Stimulated activated effector memory CD8-positive, alpha-beta T cell treated with anti-CD3 and anti-CD28 coated beads, Interleukin-12 subunit alpha, Interleukin-12 subunit beta, amount 100 ng/mL, for 72 hours (primary cell): ENCODE results near the gene SCNN1A.

Source experiments
- ATAC-seq: fragments of 150-1000 bp; cut with Tn5 transposase; 2 replicates; pipeline ENCODE4 v1.10.0; 2021
- DNase-seq, 2 donors: peaks; one replicate each; pipeline ENCODE4 v3.0.0; 2021 to 2022; ENCODE audit warnings: low spot score in 2 of 2
- H3K27ac Mint-ChIP-seq: one replicate; pipeline ENCODE4 v1.8.0; 2022; ENCODE audit warnings: mild to moderate bottlenecking, mixed read lengths
- H3K36me3 Mint-ChIP-seq: one replicate; pipeline ENCODE4 v1.8.0; 2022; ENCODE audit warnings: mild to moderate bottlenecking, mixed read lengths
- H3K4me1 Mint-ChIP-seq: one replicate; pipeline ENCODE4 v1.8.0; 2022; ENCODE audit warnings: mixed read lengths
- H3K4me3 Mint-ChIP-seq: one replicate; pipeline ENCODE4 v1.8.0; 2022; ENCODE audit warnings: mild to moderate bottlenecking, mixed read lengths
- H3K9me3 Mint-ChIP-seq: one replicate; pipeline ENCODE4 v1.8.0; 2022; ENCODE audit warnings: mixed read lengths

The SCNN1A gene

DNA sequence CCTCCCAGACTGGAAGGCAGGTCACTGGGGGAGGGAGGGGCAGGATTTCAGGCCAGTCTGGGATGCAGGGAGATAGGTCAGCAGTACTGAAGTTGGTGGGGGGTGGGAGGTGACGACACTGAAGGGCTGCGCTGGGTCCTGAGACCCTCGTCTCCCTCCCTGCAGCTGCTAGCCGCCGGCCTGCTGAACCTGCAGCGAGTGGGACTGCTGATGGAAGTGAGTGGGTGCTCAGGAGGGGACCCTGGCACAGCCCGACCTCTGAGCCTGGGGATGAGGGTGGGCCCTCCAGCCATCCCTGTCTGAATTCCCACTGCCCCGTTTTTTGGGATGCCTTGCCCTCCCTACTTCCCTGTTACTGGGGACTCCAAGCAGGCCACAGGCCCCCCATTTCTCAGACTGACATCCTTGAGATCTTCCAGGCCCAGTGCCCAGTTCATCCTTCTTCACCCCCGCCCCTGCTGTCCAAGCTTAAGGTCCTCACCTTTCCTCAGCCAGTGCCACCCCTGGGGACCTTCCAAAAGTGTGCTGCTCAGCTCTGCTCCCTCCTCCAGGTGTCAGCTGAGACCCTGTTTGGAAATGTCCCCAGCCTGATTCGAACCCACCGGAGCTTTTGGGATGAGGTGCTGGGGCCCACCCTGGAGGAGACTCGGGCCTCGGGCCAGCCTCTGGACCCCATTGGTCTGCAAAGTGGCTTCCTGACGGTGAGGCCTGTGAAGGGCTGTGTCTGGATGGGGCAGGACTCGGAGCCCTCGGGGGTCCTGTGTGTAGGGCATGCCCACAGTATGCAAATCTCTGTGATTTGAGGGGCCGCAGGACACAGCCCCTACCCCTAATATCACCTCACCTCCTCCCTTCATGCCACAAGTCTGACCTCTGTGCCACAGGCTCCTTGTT, 59.4 kb downstream of the SCNN1A start:
- ATAC-seq (no peak), DNase-seq (no peak)
- no peaks in the 10 kb centered on the region for H3K9me3 Mint-ChIP-seq
- peaks cover 18% of the 10 kb centered on the region for H3K36me3 Mint-ChIP-seq
- no peak overlapping the region for H3K27ac Mint-ChIP-seq
- H3K4me1 Mint-ChIP-seq: peaks cover 35% of the 10 kb centered on the region
- no peak overlapping the region for H3K4me3 Mint-ChIP-seq

DNA sequence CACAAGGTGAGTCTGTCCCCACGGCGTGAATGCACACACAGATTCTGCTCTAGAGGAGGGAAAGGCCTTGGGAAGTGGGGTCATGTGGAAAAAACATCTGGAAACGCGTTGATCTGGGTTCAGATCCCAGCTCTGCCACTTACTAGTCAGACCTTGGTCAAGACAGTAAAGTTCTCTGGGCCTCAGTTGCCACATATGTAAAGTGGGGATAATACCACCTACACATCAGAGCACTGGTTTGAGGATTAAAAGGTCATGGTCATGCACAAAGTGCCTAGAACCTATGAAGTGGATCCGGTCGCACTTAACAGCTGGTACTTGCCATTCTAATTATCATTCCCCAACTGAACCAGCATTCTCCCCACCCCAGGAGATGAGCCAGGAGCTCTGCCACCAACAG, 60.2 kb downstream of the SCNN1A start:
- H3K36me3 Mint-ChIP-seq: peaks cover 18% of the 10 kb centered on the region
- H3K4me1 Mint-ChIP-seq: peaks cover 35% of the 10 kb centered on the region
- DNase-seq (no peak), ATAC-seq (no peak)
- H3K9me3 Mint-ChIP-seq: no peaks in the 10 kb centered on the region
- H3K27ac Mint-ChIP-seq: peak overlapping the region; percentile 48
- H3K4me3 Mint-ChIP-seq: no peak overlapping the region

GRCh38 chr12:6314776-6315175, 60.6 kb downstream of the SCNN1A start:
- H3K4me1 Mint-ChIP-seq: peaks cover 35% of the 10 kb centered on the region
- peak overlapping the region; percentile 48 for H3K27ac Mint-ChIP-seq
- no peak overlapping the region for H3K4me3 Mint-ChIP-seq
- H3K9me3 Mint-ChIP-seq: no peaks in the 10 kb centered on the region
- DNase-seq (no peak), ATAC-seq (no peak)
- H3K36me3 Mint-ChIP-seq: peaks cover 18% of the 10 kb centered on the region

GRCh38 chr12:6313326-6313940, 61.9 kb downstream of the SCNN1A start:
- no peak for DNase-seq
- H3K4me3 Mint-ChIP-seq: no peak overlapping the region
- peaks cover 28% of the 10 kb centered on the region for H3K4me1 Mint-ChIP-seq
- no peaks in the 10 kb centered on the region for H3K9me3 Mint-ChIP-seq
- H3K27ac Mint-ChIP-seq: no peak overlapping the region
- no peak for ATAC-seq
- H3K36me3 Mint-ChIP-seq: peaks cover 9% of the 10 kb centered on the region

GRCh38 chr12:6312529-6313325, 62.6 kb downstream of the SCNN1A start:
- Mint-ChIP-seq H3K4me3 (no peak overlapping the region), H3K9me3 (no peaks in the 10 kb centered on the region), H3K4me1 (peaks cover 21% of the 10 kb centered on the region), H3K36me3 (peaks cover 2% of the 10 kb centered on the region), H3K27ac (peak overlapping the region; percentile 81)
- peak; percentile 53 for ATAC-seq
- no peak for DNase-seq

DNA sequence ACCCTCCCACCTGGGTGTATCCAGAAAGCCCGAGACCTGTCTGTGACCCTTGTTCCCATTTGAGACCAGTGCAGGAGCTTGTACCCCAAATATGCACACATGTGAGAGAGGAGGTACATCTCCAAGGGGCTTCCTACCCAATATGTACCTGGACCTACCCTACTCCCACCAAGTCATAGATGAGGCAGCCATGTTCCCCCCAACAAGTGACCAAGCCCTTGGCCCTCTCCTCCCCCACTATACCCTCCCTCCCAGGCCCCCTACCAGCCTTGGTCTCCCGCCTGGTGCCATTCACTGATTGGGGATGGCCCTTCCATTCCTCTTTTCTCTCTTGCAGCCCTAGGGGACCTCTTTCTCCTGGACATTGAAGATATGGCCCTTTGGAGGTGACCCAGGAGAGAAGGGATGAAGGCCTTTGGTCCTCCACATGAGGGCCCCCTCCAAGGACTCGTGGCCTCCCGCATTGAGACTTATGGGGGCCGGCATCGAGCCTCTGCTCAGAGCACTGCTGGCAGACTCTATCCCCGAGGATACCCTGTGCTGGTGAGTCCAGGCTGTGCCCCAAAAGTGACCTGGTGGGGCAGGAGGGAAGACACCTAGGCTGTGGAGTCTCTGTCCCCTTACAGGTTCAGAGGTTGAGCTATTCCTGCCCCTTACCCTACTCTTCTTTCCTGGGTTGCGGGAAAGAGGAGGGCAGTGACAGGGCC, 63.4 kb downstream of the SCNN1A start:
- Mint-ChIP-seq H3K27ac (no peak overlapping the region), H3K9me3 (no peaks in the 10 kb centered on the region), H3K4me3 (no peak overlapping the region), H3K36me3 (no peaks in the 10 kb centered on the region), H3K4me1 (peaks cover 14% of the 10 kb centered on the region)
- ATAC-seq: no peak
- no peak for DNase-seq

GRCh38 chr12:6310771-6311610, 64.4 kb downstream of the SCNN1A start:
- H3K36me3 Mint-ChIP-seq: no peaks in the 10 kb centered on the region
- DNase-seq (no peak), ATAC-seq (no peak)
- H3K4me1 Mint-ChIP-seq: peaks cover 10% of the 10 kb centered on the region
- no peak overlapping the region for H3K27ac Mint-ChIP-seq
- no peak overlapping the region for H3K4me3 Mint-ChIP-seq
- H3K9me3 Mint-ChIP-seq: no peaks in the 10 kb centered on the region

DNA sequence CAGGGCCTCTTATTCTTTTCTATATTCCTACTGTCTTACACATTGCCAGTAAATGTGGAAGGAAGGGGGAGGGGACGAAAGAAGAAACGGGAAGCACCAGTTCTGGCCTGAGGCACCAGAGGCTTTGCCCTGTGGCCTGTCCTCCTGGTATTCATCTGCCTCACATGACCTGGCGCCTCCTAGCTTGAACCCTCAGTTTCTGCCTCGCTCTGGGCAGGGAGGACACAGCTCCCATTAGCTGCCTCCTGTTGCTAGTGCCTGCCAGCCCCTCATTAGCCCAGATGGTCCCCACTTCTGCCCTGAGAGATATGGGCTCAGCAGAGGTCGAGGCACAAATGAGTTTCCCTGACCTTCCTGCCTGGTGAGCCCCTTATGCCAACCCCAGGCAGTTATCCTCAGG, 67.8 kb downstream of the SCNN1A start:
- Mint-ChIP-seq H3K9me3 (no peaks in the 10 kb centered on the region), H3K27ac (peak overlapping the region; percentile 10), H3K4me1 (peaks cover 3% of the 10 kb centered on the region), H3K36me3 (no peaks in the 10 kb centered on the region), H3K4me3 (no peak overlapping the region)
- ATAC-seq (no peak), DNase-seq (no peak)

GRCh38 chr12:6306599-6307220, 68.7 kb downstream of the SCNN1A start:
- Mint-ChIP-seq H3K4me3 (no peak overlapping the region), H3K4me1 (no peaks in the 10 kb centered on the region), H3K36me3 (no peaks in the 10 kb centered on the region), H3K27ac (peak overlapping the region; percentile 10), H3K9me3 (no peaks in the 10 kb centered on the region)
- no peak for ATAC-seq
- DNase-seq: no peak

DNA sequence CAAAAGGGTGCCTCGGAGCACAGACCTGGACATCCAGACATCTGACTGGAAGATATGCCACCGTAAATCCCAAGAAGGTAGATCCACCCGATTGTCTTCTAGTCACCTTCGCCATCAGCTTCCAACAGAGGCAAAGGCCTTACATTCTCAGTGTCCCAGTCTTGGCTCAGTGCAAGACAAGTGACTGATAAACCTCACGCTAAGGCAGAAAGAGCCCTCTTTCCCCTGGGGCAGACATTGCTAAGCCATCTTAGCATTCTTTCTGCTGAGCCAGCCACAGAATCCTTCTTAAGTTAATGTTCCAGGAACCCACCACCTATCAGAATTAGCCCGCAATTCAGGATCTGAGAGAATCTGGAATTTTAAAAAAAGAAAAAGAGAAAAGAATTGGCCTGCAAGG, 69.2 kb downstream of the SCNN1A start:
- H3K36me3 Mint-ChIP-seq: no peaks in the 10 kb centered on the region

DNA sequence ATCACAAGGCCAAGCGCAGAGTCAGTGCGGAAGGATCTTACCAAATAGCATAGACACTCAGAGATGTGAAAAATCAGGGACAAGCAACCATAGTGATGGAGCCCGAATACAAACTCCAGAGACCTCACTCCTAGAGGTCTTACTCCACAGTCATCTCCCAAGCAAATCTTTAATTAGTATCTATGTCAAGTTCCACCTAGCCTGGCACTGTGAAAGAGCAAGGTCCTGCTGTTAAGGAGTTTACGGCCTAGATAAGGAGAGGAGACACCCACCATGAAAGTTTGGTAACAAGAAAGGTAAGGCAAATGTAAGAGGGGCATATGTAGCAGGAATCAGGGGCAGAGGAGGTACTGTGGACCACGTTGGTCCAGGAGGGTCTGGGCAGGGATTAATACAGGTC, 72.3 kb downstream of the SCNN1A start:
- Mint-ChIP-seq H3K36me3 (no peaks in the 10 kb centered on the region), H3K27ac (no peak overlapping the region), H3K4me3 (no peak overlapping the region), H3K4me1 (no peaks in the 10 kb centered on the region), H3K9me3 (no peaks in the 10 kb centered on the region)
- DNase-seq: no peak
- ATAC-seq: no peak

More for the DNA sequence above, 69.2 kb downstream of the SCNN1A start:
- Mint-ChIP-seq H3K27ac (no peak overlapping the region), H3K9me3 (no peaks in the 10 kb centered on the region), H3K4me1 (no peaks in the 10 kb centered on the region), H3K4me3 (no peak overlapping the region)
- DNase-seq (no peak), ATAC-seq (no peak)

DNA sequence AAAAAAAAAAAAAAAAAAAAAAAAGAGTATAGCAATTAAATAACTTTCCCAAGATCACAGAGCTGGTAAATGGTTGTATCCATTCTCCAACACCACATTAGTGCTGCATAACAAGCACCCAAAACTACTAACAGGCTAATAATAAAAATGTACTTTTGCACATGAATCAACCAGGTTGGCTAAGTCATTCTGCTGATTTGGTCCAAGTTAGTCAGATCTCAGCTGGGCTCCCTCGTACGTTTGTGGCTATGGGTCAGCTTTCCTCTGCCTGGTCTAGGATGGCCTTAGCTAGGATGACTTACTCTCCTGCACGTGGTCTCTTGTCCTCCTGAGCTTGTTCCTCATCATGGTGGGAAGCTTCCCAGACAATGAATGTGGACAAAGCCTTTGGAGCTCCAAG, 72.7 kb downstream of the SCNN1A start:
- no peaks in the 10 kb centered on the region for H3K9me3 Mint-ChIP-seq
- no peaks in the 10 kb centered on the region for H3K36me3 Mint-ChIP-seq
- H3K4me3 Mint-ChIP-seq: no peak overlapping the region
- no peaks in the 10 kb centered on the region for H3K4me1 Mint-ChIP-seq
- DNase-seq: no peak
- H3K27ac Mint-ChIP-seq: no peak overlapping the region
- no peak for ATAC-seq

DNA sequence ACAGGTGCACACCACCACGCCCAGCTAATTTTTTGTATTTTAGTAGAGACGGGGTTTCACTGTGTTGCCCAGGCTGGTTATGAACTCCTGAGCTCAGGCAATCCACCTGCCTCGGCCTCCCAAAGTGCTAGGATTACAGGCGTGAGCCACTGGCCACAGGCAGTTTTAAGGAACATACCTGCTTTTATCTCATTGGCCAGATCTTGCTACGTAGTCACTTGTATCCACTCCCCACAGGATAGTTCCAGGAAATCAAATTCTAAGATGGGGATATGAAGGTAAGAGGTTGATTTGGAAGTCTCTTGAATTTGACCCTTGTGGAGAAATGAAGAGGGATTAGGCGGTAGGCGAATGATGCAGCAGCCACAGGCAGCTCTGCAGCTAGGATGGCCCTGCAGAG, 73.6 kb downstream of the SCNN1A start:
- no peak for ATAC-seq
- Mint-ChIP-seq H3K36me3 (no peaks in the 10 kb centered on the region), H3K27ac (no peak overlapping the region)

DNA sequence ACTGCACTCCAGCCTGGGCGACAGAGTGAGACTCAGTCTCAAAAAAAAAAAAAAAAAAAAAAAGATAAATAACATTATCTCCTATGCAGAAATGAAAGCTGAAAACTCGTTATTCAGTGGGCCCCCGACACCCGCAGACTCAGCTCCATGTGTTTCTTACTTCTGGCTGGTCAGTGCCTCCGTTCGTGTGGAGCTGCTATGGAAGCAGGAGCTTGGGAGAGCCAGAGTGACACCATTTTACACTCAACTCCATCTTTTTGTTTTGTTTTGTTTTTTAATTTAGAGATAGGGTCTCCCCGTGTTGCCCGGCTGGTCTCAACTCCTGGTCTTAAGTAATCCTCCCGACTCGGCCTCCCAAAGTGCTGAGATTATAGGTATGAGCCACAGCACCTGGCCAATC, 78.2 kb downstream of the SCNN1A start:
- Mint-ChIP-seq H3K4me3 (no peak overlapping the region), H3K36me3 (no peaks in the 10 kb centered on the region)
- no peak for ATAC-seq

More for the DNA sequence above, 73.6 kb downstream of the SCNN1A start:
- no peak overlapping the region for H3K4me3 Mint-ChIP-seq
- no peak for DNase-seq
- H3K9me3 Mint-ChIP-seq: no peaks in the 10 kb centered on the region
- H3K4me1 Mint-ChIP-seq: no peaks in the 10 kb centered on the region

More for the DNA sequence above, 78.2 kb downstream of the SCNN1A start:
- no peak for DNase-seq
- no peak overlapping the region for H3K27ac Mint-ChIP-seq
- no peaks in the 10 kb centered on the region for H3K4me1 Mint-ChIP-seq
- H3K9me3 Mint-ChIP-seq: no peaks in the 10 kb centered on the region
